ENCODE measurements around the gene TMEM131. TPM values are rescaled to one million over a fixed set of nuclear protein-coding genes. Genes with fewer than 3 reads are reported as not detected.

TMEM131 gene
- total RNA-seq, 1 donor from 2014 or later: 58.8 TPM

DNA sequence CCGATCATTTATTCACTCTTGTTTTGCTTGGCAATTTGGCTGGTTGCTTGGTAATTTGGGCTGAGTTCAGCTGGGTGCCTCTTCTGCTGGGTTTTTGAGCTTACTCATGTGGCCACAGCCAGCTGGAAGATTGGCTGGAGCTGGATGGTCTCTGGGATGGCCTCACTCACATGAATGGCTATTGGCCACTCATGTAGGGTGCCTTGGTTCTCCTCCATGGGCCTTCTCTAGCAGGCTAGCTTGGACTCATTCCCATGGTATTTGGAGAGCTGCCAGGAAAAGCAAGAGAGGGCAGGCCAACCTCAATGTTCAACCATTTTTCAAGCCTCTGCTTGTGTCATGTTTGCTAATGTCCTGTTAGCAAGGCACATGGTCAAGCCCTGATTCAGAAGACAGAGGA, 265.5 kb downstream of the TMEM131 start:
- DNase-seq (ENCODE audit: low spot score, unreplicated experiment): no peak
- no peak overlapping the region for H3K4me3 Mint-ChIP-seq (ENCODE audit: low read depth)
- no peak overlapping the region for H3K27ac Mint-ChIP-seq
- no peaks in the 10 kb centered on the region for H3K9me3 Mint-ChIP-seq (ENCODE audit: low read depth)
- TF ChIP-seq, protein P1, sequence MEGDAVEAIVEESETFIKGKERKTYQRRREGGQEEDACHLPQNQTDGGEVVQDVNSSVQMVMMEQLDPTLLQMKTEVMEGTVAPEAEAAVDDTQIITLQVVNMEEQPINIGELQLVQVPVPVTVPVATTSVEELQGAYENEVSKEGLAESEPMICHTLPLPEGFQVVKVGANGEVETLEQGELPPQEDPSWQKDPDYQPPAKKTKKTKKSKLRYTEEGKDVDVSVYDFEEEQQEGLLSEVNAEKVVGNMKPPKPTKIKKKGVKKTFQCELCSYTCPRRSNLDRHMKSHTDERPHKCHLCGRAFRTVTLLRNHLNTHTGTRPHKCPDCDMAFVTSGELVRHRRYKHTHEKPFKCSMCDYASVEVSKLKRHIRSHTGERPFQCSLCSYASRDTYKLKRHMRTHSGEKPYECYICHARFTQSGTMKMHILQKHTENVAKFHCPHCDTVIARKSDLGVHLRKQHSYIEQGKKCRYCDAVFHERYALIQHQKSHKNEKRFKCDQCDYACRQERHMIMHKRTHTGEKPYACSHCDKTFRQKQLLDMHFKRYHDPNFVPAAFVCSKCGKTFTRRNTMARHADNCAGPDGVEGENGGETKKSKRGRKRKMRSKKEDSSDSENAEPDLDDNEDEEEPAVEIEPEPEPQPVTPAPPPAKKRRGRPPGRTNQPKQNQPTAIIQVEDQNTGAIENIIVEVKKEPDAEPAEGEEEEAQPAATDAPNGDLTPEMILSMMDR (IDR thresholded peaks at IDR 0.05; ENCODE audit: unreplicated experiment): no peak
- peaks cover 25% of the 10 kb centered on the region for H3K4me1 Mint-ChIP-seq (ENCODE audit: low read depth)
- no peaks in the 10 kb centered on the region for H3K27me3 Mint-ChIP-seq
- H3K36me3 Mint-ChIP-seq (ENCODE audit: insufficient read depth): peaks cover 1% of the 10 kb centered on the region

DNA sequence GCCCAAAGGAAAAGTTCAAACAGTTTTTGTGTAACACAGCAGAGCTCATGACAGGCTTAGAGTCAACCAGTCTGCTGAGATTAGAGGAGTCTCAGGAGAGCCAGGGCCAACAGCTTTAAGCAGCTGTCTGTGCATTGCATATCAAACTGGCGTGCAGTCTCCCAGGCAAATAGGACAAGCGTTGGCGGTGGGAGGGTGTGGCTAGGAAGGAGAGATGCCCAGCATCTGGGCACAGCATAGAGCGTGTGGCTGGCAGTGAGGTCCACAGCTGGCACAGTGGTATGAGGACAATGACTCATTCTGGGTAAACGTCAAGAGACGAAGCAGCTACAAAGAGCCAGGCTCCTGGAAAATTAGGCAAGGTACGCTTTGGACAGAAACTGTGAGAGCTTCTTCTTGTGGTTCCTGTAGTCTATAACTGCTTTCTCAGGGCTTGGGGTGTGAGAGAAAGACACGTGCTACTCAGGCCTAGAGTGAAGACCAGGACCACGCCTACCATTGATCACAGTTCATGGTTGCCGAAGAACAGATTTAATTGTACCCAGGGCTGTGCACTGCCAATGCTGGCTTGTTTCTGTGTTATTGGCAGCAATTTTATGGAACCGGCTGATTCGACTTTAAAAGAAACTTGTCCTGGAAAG, 267.5 kb downstream of the TMEM131 start:
- TF ChIP-seq, protein P1 (IDR thresholded peaks at IDR 0.05; ENCODE audit: unreplicated experiment): no peak
- no peak overlapping the region for H3K4me3 Mint-ChIP-seq (ENCODE audit: low read depth)
- H3K27me3 Mint-ChIP-seq: no peaks in the 10 kb centered on the region
- DNase-seq (ENCODE audit: low spot score, unreplicated experiment): no peak
- H3K4me1 Mint-ChIP-seq (ENCODE audit: low read depth): peaks cover 25% of the 10 kb centered on the region
- H3K9me3 Mint-ChIP-seq (ENCODE audit: low read depth): no peaks in the 10 kb centered on the region
- peaks cover 1% of the 10 kb centered on the region for H3K36me3 Mint-ChIP-seq (ENCODE audit: insufficient read depth)
- H3K27ac Mint-ChIP-seq: peak overlapping the region; percentile 8

DNA sequence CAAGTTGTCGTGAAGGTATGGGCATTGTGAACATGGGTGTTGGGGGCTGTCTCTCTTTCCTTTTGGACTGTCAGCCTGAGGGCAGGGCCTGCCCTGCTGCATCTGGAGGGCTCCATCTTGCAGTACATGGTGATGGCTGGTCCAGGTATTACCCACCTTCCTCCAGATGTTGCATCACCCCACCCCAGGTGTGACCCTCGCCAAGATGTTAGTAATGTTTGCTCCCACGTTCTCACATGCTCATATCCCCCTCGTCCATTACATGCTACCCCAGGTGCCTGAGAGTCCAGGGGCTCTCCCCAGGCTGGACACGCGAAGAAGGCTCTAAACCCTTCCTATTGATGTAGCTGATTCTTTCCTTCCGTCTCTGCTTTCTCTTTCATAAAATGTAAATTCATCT, 268.5 kb downstream of the TMEM131 start:
- H3K4me1 Mint-ChIP-seq (ENCODE audit: low read depth): peaks cover 25% of the 10 kb centered on the region

DNA sequence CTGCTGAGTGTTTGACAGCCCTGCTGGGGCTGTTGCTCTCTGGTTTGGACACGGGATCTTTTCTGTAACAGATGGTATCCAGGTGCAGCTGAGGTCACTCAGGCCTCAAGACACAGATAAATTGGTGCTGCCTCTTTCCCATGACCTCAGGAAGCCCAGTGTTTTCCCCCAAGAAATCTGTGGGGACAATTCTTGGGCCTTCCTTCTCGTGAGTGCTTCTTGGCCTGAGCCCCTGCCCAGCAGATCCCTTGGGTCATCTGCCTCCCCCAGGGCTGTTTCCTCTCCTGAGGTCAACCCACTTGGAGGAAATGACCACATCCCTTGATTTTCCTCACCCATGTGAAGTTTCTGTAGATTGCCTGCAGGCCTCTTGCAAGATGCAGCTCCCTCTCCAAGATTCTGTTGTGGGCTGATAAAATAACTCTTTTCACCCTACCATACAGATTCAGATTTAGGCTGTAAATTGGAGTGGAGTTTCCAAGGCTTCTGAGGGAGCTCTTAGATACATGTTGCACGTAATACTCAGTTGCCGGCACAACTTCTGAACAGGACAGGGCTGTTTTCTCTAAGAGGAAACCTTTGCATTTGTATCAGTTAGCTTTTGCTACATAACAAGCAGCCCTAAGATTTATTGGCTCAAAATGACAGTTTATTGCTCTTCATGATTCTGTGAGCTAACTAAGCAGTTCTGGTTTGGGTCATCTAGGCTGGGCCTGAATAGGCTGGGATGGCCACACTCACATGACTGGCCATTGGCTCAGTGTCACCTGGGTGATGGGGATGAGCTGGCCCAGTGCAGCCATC, 269.3 kb downstream of the TMEM131 start:
- Mint-ChIP-seq H3K36me3 (ENCODE audit: insufficient read depth) (peaks cover 1% of the 10 kb centered on the region), H3K4me3 (ENCODE audit: low read depth) (no peak overlapping the region), H3K27ac (no peak overlapping the region), H3K9me3 (ENCODE audit: low read depth) (no peaks in the 10 kb centered on the region), H3K27me3 (no peaks in the 10 kb centered on the region), H3K4me1 (ENCODE audit: low read depth) (peaks cover 25% of the 10 kb centered on the region)
- DNase-seq (ENCODE audit: low spot score, unreplicated experiment): no peak
- TF ChIP-seq, protein P1 (IDR thresholded peaks at IDR 0.05; ENCODE audit: unreplicated experiment): no peak

More for the DNA sequence above, 268.5 kb downstream of the TMEM131 start:
- H3K27me3 Mint-ChIP-seq: no peaks in the 10 kb centered on the region
- H3K27ac Mint-ChIP-seq: peak overlapping the region; percentile 33
- DNase-seq (ENCODE audit: low spot score, unreplicated experiment): no peak
- H3K36me3 Mint-ChIP-seq (ENCODE audit: insufficient read depth): peaks cover 1% of the 10 kb centered on the region
- H3K4me3 Mint-ChIP-seq (ENCODE audit: low read depth): no peak overlapping the region
- H3K9me3 Mint-ChIP-seq (ENCODE audit: low read depth): no peaks in the 10 kb centered on the region
- TF ChIP-seq, protein P1 (IDR thresholded peaks at IDR 0.05; ENCODE audit: unreplicated experiment): no peak

DNA sequence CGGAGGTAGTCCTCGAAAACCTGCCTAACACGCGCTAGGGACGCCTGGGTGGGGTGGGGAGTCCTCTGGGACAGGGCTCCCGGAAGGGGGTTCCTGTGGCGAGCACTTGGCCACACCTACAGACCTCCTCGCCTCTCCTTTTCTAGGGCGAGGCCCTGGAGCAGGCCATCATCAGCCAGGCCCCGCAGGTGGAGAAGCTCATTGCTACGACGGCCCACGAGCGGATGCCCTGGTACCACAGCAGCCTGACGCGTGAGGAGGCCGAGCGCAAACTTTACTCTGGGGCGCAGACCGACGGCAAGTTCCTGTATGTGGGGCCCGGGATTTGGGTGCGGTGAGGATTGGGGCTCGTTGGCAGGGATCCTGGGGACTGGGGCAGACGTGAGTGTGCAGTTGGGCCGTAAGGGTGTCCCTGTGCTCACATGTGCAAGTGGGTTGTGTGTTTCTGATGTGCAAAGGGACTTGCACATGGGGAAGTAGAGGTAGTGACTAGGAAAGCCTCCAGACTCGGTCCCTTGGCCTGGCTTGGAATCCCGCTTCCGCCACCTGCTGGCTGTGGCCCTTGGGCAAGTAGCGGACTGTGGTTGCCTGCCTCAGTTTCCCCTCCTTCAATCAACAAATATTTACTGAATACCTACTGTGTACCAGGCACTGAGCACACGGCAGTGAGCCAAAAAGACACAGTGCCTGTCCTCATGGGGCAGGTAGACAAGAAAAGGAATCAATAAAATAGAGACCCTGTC, 270.6 kb downstream of the TMEM131 start:
- Mint-ChIP-seq H3K9me3 (ENCODE audit: low read depth) (no peaks in the 10 kb centered on the region), H3K4me1 (ENCODE audit: low read depth) (peaks cover 25% of the 10 kb centered on the region), H3K4me3 (ENCODE audit: low read depth) (no peak overlapping the region), H3K27ac (peak overlapping the region; percentile 57), H3K27me3 (no peaks in the 10 kb centered on the region), H3K36me3 (ENCODE audit: insufficient read depth) (no peaks in the 10 kb centered on the region)
- no peak for DNase-seq (ENCODE audit: low spot score, unreplicated experiment)
- TF ChIP-seq, protein P1 (IDR thresholded peaks at IDR 0.05; ENCODE audit: unreplicated experiment): no peak
